B cell (primary cell): Measurements from ENCODE around the gene OXER1. TPM values are rescaled to one million over a fixed set of nuclear protein-coding genes. Genes with fewer than 3 reads are reported as not detected.

Experiments
- ATAC-seq: fragments of 200-7000 bp; cut with Tn5 transposase; one replicate; pipeline ENCODE4 v1.10.0; 2021; ENCODE audit warnings: low read depth, mild to moderate bottlenecking, moderate number of reproducible peaks, moderate library complexity
- CTCF ChIA-PET: fragments of 350-600 bp; sonication (Branson Sonifier 250); formaldehyde crosslinking; loops from one replicate; lab custom pipeline; 2021; ENCODE audit warnings: antibody characterized with exemption, inconsistent platforms; lab: Charles Lee
- POLR2A ChIA-PET: fragments of 350-600 bp; sonication (Branson Sonifier 250); formaldehyde crosslinking; loops from one replicate; lab custom pipeline; 2021; ENCODE audit warnings: antibody characterized with exemption; lab: Charles Lee
- DNase-seq: peaks from one replicate; pipeline ENCODE4 v3.0.0; 2013
- H2AFZ ChIP-seq: 2 replicates; pipeline ENCODE4 v1.6.1; 2012; ENCODE audit warnings: mild to moderate bottlenecking, low read depth, low read length; ENCODE audit not compliant: insufficient read depth, poor library complexity, severe bottlenecking
- H3K27ac ChIP-seq, 2 donors: 1 replicate in 1 of 2; 2 replicates in 1 of 2; pipeline ENCODE4 v1.5.1; 2012 to 2013; ENCODE audit warnings: low read length in 2 of 2, mild to moderate bottlenecking in 2 of 2, moderate library complexity in 1 of 2
- H3K27me3 ChIP-seq, 4 experiments: fragments of 200-600 bp in 1 of 4; sonication (generic) in 1 of 4; replicated peaks in 1 of 4; 1 replicate in 2 of 4; 2 replicates in 2 of 4; pipeline versions ENCODE4 v1.6.1 to v1.7.0; 2013 to 2016; ENCODE audit warnings: low read length in 3 of 4, mild to moderate bottlenecking in 2 of 4, mixed read lengths in 1 of 4, moderate library complexity in 1 of 4; ENCODE audit not compliant: insufficient read depth in 4 of 4, control insufficient read depth in 3 of 4; ENCODE audit errors: control extremely low read depth in 1 of 4
- H3K36me3 ChIP-seq, 2 experiments: replicated peaks in 1 of 2; 1 replicate in 1 of 2; 2 replicates in 1 of 2; pipeline versions ENCODE4 v1.6.1 to v1.7.1; 2013; ENCODE audit warnings: low read length in 1 of 2; ENCODE audit not compliant: insufficient read depth in 2 of 2, control insufficient read depth in 1 of 2; ENCODE audit errors: control extremely low read depth in 1 of 2, extremely low read depth in 1 of 2
- H3K4me1 ChIP-seq, 2 donors: fragments of 200-600 bp in 1 of 2; sonication (generic) in 1 of 2; 1 replicate in 1 of 2; 2 replicates in 1 of 2; pipeline versions ENCODE4 v1.5.1 to v1.6.1; 2013 to 2017; ENCODE audit warnings: low read length in 2 of 2; ENCODE audit not compliant: control insufficient read depth in 2 of 2, insufficient read depth in 2 of 2
- H3K4me2 ChIP-seq: replicated peaks from 2 replicates; pipeline ENCODE3; 2012; ENCODE audit warnings: mild to moderate bottlenecking, low read depth, low read length; ENCODE audit not compliant: poor library complexity, severe bottlenecking
- H3K4me3 ChIP-seq, 5 experiments: fragments of 200-600 bp in 1 of 5; sonication (generic) in 1 of 5; 1 replicate in 3 of 5; 2 replicates in 2 of 5; pipeline versions ENCODE4 v1.5.1 to v1.7.0; 2011 to 2016; ENCODE audit warnings: low read length in 4 of 5, mild to moderate bottlenecking in 4 of 5, low read depth in 2 of 5, control low read depth in 1 of 5, moderate library complexity in 1 of 5; ENCODE audit not compliant: insufficient read depth in 1 of 5; ENCODE audit errors: control extremely low read depth in 1 of 5, extremely low read depth in 1 of 5
- H3K79me2 ChIP-seq: fragments of 200-600 bp; sonication (generic); one replicate; pipeline ENCODE4 v1.6.0; 2016; ENCODE audit warnings: low read length; ENCODE audit not compliant: control insufficient read depth, insufficient read depth
- H3K9ac ChIP-seq: fragments of 200-600 bp; sonication (generic); 2 replicates; pipeline ENCODE4 v1.6.1; 2017; ENCODE audit warnings: mild to moderate bottlenecking, low read length, moderate library complexity
- H3K9me3 ChIP-seq, 3 donors: one replicate each; pipeline versions ENCODE4 v1.6.1 to v1.7.1; 2013; ENCODE audit warnings: low read length in 2 of 3; ENCODE audit not compliant: control insufficient read depth in 2 of 3, insufficient read depth in 1 of 3; ENCODE audit errors: control extremely low read depth in 1 of 3
- H4K20me1 ChIP-seq: 2 replicates; pipeline ENCODE4 v1.6.0; 2012; ENCODE audit warnings: mild to moderate bottlenecking, low read length; ENCODE audit not compliant: insufficient read depth, control insufficient read depth, poor library complexity, severe bottlenecking
- H3K27ac Mint-ChIP-seq: one replicate; pipeline ENCODE4 v1.8.0; 2021; ENCODE audit warnings: mixed read lengths
- H3K27me3 Mint-ChIP-seq: one replicate; pipeline ENCODE4 v1.8.0; 2021; ENCODE audit warnings: mixed read lengths
- H3K4me1 Mint-ChIP-seq: one replicate; pipeline ENCODE4 v1.8.0; 2021; ENCODE audit warnings: mixed read lengths
- H3K4me3 Mint-ChIP-seq: one replicate; pipeline ENCODE4 v1.8.0; 2021; ENCODE audit warnings: mixed read lengths
- H3K9me3 Mint-ChIP-seq: one replicate; pipeline ENCODE4 v1.8.0; 2022; ENCODE audit warnings: mixed read lengths; ENCODE audit not compliant: insufficient read depth
- CTCF ChIP-seq: fragments of 200-600 bp; IDR thresholded peaks from one replicate; pipeline ENCODE4 v1.8.0; 2022; ENCODE audit warnings: antibody characterized with exemption, mild to moderate bottlenecking
- EZH2 ChIP-seq: IDR thresholded peaks from 2 replicates; pipeline ENCODE4 v1.6.1; 2012; ENCODE audit warnings: borderline replicate concordance, low read depth, mild to moderate bottlenecking, moderate library complexity, low read length; ENCODE audit not compliant: insufficient read depth, poor library complexity, severe bottlenecking
- WGBS: methylation state at CpG from one replicate; pipeline ENCODE4 v1.1.5; 2013; ENCODE audit warnings: missing lambda C conversion rate; ENCODE audit not compliant: insufficient coverage; 5-methylcytosine and 5-hydroxymethylcytosine counted together
- intact Hi-C: fragments of 100-400 bp; cut with micrococcal nuclease; formaldehyde crosslinking; loops from one replicate; pipeline ENCODE4 v1.10.0; 2022
- polyA plus RNA-seq: library from polyadenylated mRNA; depleted of rRNA; stranded (reverse); fragments of >200 nt; gene quantifications from 2 replicates; pipeline ENCODE4 v1.2.3, GENCODE V29; 2012
- total RNA-seq, 2 donors: library from RNA; stranded (reverse); fragments of 120-200 nt in 1 of 2; gene quantifications; 1 replicate in 1 of 2; 2 replicates in 1 of 2; pipeline versions ENCODE4 v1.2.3 to v1.2.4, GENCODE V29; 2013 to 2022

The OXER1 gene
- total and polyA plus RNA-seq, 2 donors (not counting 1 experiment from before 2014, with no cell fraction given): 3.2 to 3.3 TPM

GRCh38 chr2:42754021-42754775 is 9.7 kb downstream of the OXER1 start:
- Mint-ChIP-seq H3K9me3 (no peaks in the 10 kb centered on the region), H3K4me1 (peaks cover 47% of the 10 kb centered on the region), H3K4me3 (peak overlapping the region; percentile 78), H3K27ac (peak overlapping the region; percentile 89), H3K27me3 (no peaks in the 10 kb centered on the region)
- no peak for TF ChIP-seq CTCF
- no peak for TF ChIP-seq EZH2
- Histone ChIP-seq H4K20me1 (no peaks in the 10 kb centered on the region), H3K4me3 (peak overlapping the region in 2 of 5 experiments; percentile 19 to 38), H3K4me1 (peaks cover 46 to 47% of the 10 kb centered on the region in 2 donors), H3K79me2 (no peaks in the 10 kb centered on the region), H3K27me3 (no peaks in the 10 kb centered on the region), H3K4me2 (peak overlapping the region; percentile 63), H3K36me3 (no peaks in the 10 kb centered on the region), H3K9ac (peak overlapping the region; percentile 2), H3K9me3 (no peaks in the 10 kb centered on the region), H2AFZ (peak overlapping the region; percentile 36), H3K27ac (peak overlapping the region; percentile 37 to 50)
- CTCF ChIA-PET: interaction anchor here (0.6 to 1.5 kb wide), 9 partner anchors 15 to 91 kb away, joined by 3 to 4 read pairs (median 3); partner anchors contain the start of gene HAAO
- POLR2A ChIA-PET: interaction anchor here (0.9 to 2.8 kb wide), 3 partner anchors 38 to 155 kb away, joined by 3 to 15 read pairs (median 6); partner anchors contain the start of gene HAAO
- 12% methylated on average over 10 of the region's 11 CpGs for whole genome bisulfite sequencing
- peak; percentile 85 for DNase-seq
- intact Hi-C loops: loop anchor here (1.0 to 5.0 kb wide), 3 partner anchors 38 to 392 kb away; partner anchors contain the start of genes COX7A2L and HAAO
- peak; percentile 81 for ATAC-seq
